Endothelial cell of umbilical vein (primary cell): ENCODE data around the gene INSL6.

Experiments
- CTCF ChIP-seq, 2 donors: IDR thresholded peaks; 1 replicate in 1 of 2; 2 replicates in 1 of 2; pipeline ENCODE4 v1.5.1; 2011; ENCODE audit warnings: low read length in 2 of 2, mild to moderate bottlenecking in 2 of 2, moderate library complexity in 2 of 2, control low read depth in 1 of 2, inconsistent platforms in 1 of 2, low read depth in 1 of 2; ENCODE audit not compliant: insufficient read depth in 1 of 2; ENCODE audit errors: extremely low read depth in 1 of 2
- EZH2 ChIP-seq: IDR thresholded peaks from 2 replicates; pipeline ENCODE4 v1.6.1; 2012; ENCODE audit warnings: borderline replicate concordance, low read depth, mild to moderate bottlenecking, moderate library complexity, low read length, inconsistent platforms; ENCODE audit not compliant: severe bottlenecking
- FOS ChIP-seq: IDR thresholded peaks from 2 replicates; pipeline ENCODE4 v1.6.1; 2011; ENCODE audit warnings: mild to moderate bottlenecking, low read length, moderate library complexity, borderline replicate concordance; ENCODE audit not compliant: insufficient read depth
- GATA2 ChIP-seq: IDR thresholded peaks from 2 replicates; pipeline ENCODE4 v1.7.0; 2011; ENCODE audit warnings: low read depth, mild to moderate bottlenecking, moderate library complexity, mixed read lengths, low read length; ENCODE audit not compliant: insufficient read length, insufficient read depth
- JUN ChIP-seq: IDR thresholded peaks from 2 replicates; pipeline ENCODE4 v1.6.1; 2011; ENCODE audit warnings: borderline replicate concordance, low read depth; ENCODE audit not compliant: insufficient read length, insufficient read depth
- MAX ChIP-seq: IDR thresholded peaks from 2 replicates; pipeline ENCODE4 v1.6.1; 2011; ENCODE audit not compliant: insufficient read depth, insufficient read length
- MYC ChIP-seq: IDR thresholded peaks from one replicate; pipeline ENCODE4 v1.6.1; 2011; ENCODE audit warnings: mild to moderate bottlenecking, low read depth, low read length
- POLR2A ChIP-seq: IDR thresholded peaks from 2 replicates; pipeline ENCODE4 v1.6.1; 2012; ENCODE audit warnings: low read depth, mild to moderate bottlenecking, control low read depth, low read length
- POLR2AphosphoS5 ChIP-seq: IDR thresholded peaks from 2 replicates; pipeline ENCODE4 v1.6.1; 2012; ENCODE audit warnings: low read depth, mild to moderate bottlenecking, control low read depth, low read length, moderate library complexity; ENCODE audit not compliant: insufficient read depth

- TF ChIP-seq CTCF (IDR thresholded peaks at IDR 0.05; ENCODE audit: extremely low read depth in 1 of 2, insufficient read depth in 1 of 2, low read depth in 1 of 2, low read length in 2 of 2) (no peak), MAX (no peak), POLR2A (no peak), EZH2 (no peak), POLR2AphosphoS5 (no peak), MYC (no peak), FOS (no peak), JUN (no peak), GATA2 (no peak)
Measured at GRCh38 chr9:5188060-5188984, 2.9 kb upstream of the INSL6 start.
